HG03135 (cell line): ENCODE measurements around the gene GCNT4.

Experiments used
- ATAC-seq: cut with Tn5 transposase; IDR thresholded peaks from one replicate; pipeline ENCODE4 v1.9.1; 2021; ENCODE audit warnings: mild to moderate bottlenecking, moderate library complexity; ENCODE audit not compliant: unreplicated experiment

GCNT4 gene

DNA sequence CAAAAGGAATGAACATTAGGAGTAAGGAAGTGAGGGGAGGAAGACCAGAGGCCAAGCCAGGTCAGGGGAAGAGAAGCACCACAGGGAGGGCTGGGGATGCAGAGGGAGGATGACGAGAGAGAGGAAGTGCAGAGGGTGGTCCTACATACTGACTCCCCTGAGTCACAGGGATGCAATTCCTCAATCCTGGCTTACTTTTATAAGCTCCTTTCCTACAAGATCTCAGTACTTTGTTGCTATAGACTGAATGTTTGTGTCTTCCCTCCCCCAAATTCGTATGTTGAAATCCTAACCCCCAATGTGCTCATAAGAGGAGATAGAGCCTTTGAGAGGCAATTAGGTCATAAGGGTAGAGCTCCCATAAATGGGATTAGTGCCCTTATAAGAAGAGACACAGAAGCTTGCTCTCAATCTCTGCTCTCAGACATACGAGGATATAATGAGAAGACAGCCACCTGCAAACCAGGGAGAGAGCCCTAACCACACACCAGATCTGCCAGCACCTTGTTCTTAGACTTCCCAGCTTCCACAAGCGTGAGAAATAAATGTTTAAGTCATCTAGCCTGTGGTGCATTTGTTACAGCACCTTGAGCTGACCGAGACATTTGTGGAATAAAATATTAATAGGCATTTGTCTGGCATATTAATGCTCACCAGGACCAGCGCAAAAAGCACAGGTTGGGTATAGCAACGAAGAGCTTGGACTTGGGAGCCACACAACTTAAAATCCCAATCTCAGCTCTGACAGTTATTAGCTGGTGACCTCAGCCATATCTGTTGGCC, 33.4 kb downstream of the GCNT4 start:
- ATAC-seq = no peak

DNA sequence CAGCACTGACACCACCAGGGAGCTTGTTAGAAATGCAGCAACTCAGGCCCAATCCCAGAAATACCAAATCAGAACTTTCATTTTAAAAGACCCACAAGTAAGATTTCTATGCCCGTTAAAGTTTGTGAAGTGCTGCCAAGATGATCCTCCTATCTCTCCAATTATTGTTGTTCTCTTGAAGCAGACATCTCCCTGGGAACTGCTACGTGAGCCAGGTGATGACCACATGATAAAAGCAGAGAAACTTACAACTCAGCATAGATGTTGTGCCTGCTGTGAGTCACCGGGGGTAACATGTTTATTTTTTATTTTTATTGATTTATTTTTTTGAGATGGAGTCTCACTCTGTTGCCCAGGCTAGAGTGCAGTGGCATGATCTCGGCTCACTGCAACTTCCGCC, 34.4 kb downstream of the GCNT4 start:
- ATAC-seq = no peak

GRCh38 chr5:75016896-75017295, 35.5 kb downstream of the GCNT4 start:
- no peak for ATAC-seq

DNA sequence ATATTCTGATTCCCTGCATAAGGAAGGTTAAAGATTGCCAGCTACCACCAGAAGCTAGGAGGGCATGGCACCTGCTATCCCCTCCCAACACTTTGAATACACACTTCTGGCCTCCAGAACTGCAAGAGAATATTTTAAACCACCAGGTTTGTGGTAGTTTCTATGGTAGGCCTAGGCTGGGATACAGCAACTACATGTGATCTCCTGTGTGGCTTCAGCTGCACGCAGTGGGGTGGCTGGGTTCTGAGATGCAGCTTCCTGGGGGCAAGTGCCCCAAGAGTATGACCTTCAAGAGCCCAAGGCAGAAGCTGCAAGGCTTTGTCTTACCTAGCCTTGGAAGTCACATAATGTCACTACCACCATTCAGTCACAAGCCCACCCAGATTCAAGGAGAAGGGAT, 39.6 kb downstream of the GCNT4 start:
- ATAC-seq = no peak

DNA sequence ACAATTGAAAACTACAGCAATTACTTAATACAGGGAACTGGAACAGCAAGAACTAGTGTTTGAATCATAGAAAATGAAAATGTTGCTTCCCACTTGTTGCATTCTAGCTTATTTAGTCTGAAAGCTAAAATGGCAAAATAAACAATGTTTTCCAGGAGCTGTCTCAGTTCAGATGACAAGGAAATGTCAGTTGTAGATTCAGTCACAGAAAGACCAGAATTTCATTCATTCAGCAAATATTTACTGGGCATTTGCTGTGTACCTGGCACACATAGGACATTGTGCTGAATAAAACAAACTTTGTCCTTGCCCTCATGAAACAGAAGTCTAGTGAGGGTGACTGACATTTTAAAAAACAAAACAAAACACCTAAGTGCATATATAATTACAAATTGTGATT, 41.5 kb downstream of the GCNT4 start:
- no peak for ATAC-seq

- no peak for ATAC-seq
Observed at GRCh38 chr5:75009556-75010345, 42.6 kb downstream of the GCNT4 start.

DNA sequence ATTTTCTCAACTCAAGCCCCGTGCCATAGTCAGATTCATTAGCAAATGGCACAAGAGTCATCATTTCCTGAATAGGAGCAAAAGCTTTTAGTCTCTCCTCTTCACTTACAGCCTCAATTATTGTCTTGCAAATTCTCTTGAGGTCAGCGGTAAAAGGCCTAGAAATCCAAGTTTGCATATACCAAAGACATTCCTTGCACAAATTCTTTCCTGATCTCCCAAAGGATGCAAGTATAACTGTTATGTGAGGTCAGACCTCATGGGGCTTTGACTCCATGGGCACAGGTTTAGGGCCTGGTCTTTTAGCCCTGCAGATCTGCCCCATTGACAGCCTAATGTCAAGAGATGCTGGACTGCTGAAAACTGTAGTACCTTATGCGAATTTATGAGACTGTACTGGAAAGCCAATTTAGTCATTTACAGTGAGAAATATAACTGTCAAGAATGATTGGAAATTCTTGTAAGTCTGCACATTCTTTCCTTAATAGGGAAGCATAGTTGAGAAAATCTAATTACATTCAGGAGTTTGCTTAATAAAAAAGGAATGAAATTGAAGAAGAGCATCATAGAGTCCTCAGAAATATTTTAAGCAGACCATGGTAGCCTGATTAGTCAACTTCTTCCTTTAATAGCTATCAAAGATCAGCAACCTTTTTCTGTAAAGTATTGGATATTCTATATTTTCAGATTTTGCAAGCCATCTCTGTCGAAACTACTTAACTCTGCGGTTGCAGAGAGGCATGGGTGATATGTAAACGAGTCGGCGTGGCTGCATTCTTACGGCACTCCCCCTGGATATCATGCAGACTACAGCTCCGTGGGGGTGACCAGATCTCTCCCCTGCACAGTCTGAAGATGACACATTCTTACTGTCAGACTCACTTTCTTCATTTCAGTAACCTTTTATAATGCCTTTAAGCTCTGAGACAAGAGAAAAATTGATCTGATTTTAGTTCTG, 45.2 kb downstream of the GCNT4 start:
- no peak for ATAC-seq

- no peak for ATAC-seq
Observed at GRCh38 chr5:75005561-75005960, 46.8 kb downstream of the GCNT4 start.
